Erythroblast (primary cell): ENCODE measurements around the gene PSAPL1.

Source experiments
- GATA1 ChIP-seq: IDR thresholded peaks from 2 replicates; pipeline ENCODE4 v1.6.1; 2011; ENCODE audit warnings: low read depth, mild to moderate bottlenecking, control low read depth, low read length, moderate library complexity
- POLR2A ChIP-seq: IDR thresholded peaks from 2 replicates; pipeline ENCODE4 v1.6.1; 2011; ENCODE audit warnings: mild to moderate bottlenecking, low read length

DNA sequence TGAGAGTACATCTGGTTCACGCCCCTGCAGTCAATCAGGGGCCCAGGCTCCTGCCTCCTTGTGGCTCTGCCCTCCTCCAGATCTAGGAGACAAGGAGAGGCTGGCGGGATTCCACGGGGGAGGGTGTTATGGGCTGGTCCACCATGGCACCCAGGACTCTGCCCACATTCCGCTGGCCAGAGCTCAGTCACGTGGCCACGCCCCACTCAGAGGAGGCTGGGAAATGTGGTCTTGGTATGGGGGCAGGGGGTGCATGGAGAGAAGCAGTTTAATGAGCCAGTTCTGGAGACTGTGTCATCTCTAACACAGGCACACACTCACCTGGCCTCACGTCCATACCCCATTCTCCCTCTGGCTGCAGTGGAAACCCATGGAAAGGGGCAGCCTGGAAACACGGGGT is 31.5 kb upstream of the PSAPL1 start:
- TF ChIP-seq GATA1 (no peak), POLR2A (no peak)
